ENCODE results near the gene SDCBP2. TPM values are rescaled to one million over a fixed set of nuclear protein-coding genes. Genes with fewer than 3 reads are reported as not detected.

Gene SDCBP2
- total and polyA plus RNA-seq, 5 donors from 2014 or later, result 1.2 to 4.3 (median 3.0) TPM

GRCh38 chr20:1333462-1334369 lies 4.8 kb upstream of the SDCBP2 start:
- no peak for DNase-seq
- ATAC-seq (ENCODE audit: low read depth in 2 of 2), result no peak
- Histone ChIP-seq H3K36me3 (ENCODE audit: control insufficient read depth, insufficient read depth, low read length) (peaks cover 12% of the 10 kb centered on the region), H3K27me3 (ENCODE audit: control insufficient read depth, insufficient read depth, low read length) (no peaks in the 10 kb centered on the region), H3K4me1 (ENCODE audit: control insufficient read depth, insufficient read depth, low read length, poor library complexity, severe bottlenecking) (no peaks in the 10 kb centered on the region), H3K9me3 (ENCODE audit: control insufficient read depth in 2 of 2, low read length in 2 of 2) (no peaks in the 10 kb centered on the region), H3K4me3 (ENCODE audit: low read depth, low read length) (no peak overlapping the region), H3K27ac (ENCODE audit: insufficient read depth, low read length, poor library complexity, severe bottlenecking) (no peak overlapping the region)
- Mint-ChIP-seq H3K4me1 (peaks cover 14 to 54% (median 31%) of the 10 kb centered on the region in 4 donors), H3K4me3 (no peak overlapping the region), H3K36me3 (peaks cover 10% of the 10 kb centered on the region), H3K9me3 (no peaks in the 10 kb centered on the region), H3K27ac (peak overlapping the region in 1 of 3 donors; percentile 87), H3K27me3 (no peaks in the 10 kb centered on the region)

GRCh38 chr20:1332749-1333300 lies 3.9 kb upstream of the SDCBP2 start:
- no peaks in the 10 kb centered on the region for H3K9me3 ChIP-seq (ENCODE audit: control insufficient read depth in 2 of 2, low read length in 2 of 2)
- ATAC-seq (ENCODE audit: low read depth in 2 of 2) (no peak), DNase-seq (no peak)
- no peak overlapping the region for H3K27ac ChIP-seq (ENCODE audit: insufficient read depth, low read length, poor library complexity, severe bottlenecking)
- no peak overlapping the region for H3K4me3 ChIP-seq (ENCODE audit: low read depth, low read length)
- Mint-ChIP-seq H3K4me1 (peaks cover 14 to 57% (median 33%) of the 10 kb centered on the region in 4 donors), H3K9me3 (no peaks in the 10 kb centered on the region), H3K27me3 (no peaks in the 10 kb centered on the region), H3K4me3 (no peak overlapping the region), H3K36me3 (peaks cover 13% of the 10 kb centered on the region), H3K27ac (peak overlapping the region in 2 of 3 donors; percentile 20 to 75)
- H3K4me1 ChIP-seq (ENCODE audit: control insufficient read depth, insufficient read depth, low read length, poor library complexity, severe bottlenecking), result no peaks in the 10 kb centered on the region
- peaks cover 12% of the 10 kb centered on the region for H3K36me3 ChIP-seq (ENCODE audit: control insufficient read depth, insufficient read depth, low read length)
- no peaks in the 10 kb centered on the region for H3K27me3 ChIP-seq (ENCODE audit: control insufficient read depth, insufficient read depth, low read length)

- Mint-ChIP-seq H3K36me3 (peaks cover 15% of the 10 kb centered on the region), H3K27me3 (no peaks in the 10 kb centered on the region), H3K4me3 (peak overlapping the region in 2 of 4 donors; percentile 38 to 55), H3K4me1 (peaks cover 18 to 51% (median 36%) of the 10 kb centered on the region in 4 donors), H3K27ac (peak overlapping the region in 2 of 3 donors; percentile 75 to 76), H3K9me3 (no peaks in the 10 kb centered on the region)
- H3K27ac ChIP-seq (ENCODE audit: insufficient read depth, low read length, poor library complexity, severe bottlenecking), result no peak overlapping the region
- no peak overlapping the region for H3K4me3 ChIP-seq (ENCODE audit: low read depth, low read length)
- ATAC-seq (ENCODE audit: low read depth in 2 of 2) (no peak), DNase-seq (no peak)
- H3K4me1 ChIP-seq (ENCODE audit: control insufficient read depth, insufficient read depth, low read length, poor library complexity, severe bottlenecking), result peaks cover 6% of the 10 kb centered on the region
- H3K36me3 ChIP-seq (ENCODE audit: control insufficient read depth, insufficient read depth, low read length), result peaks cover 12% of the 10 kb centered on the region
- H3K27me3 ChIP-seq (ENCODE audit: control insufficient read depth, insufficient read depth, low read length), result no peaks in the 10 kb centered on the region
- H3K9me3 ChIP-seq (ENCODE audit: control insufficient read depth in 2 of 2, low read length in 2 of 2), result no peaks in the 10 kb centered on the region
Measured at GRCh38 chr20:1331801-1332453, 3.0 kb upstream of the SDCBP2 start.

GRCh38 chr20:1331101-1331500 lies 2.2 kb upstream of the SDCBP2 start:
- H3K4me3 ChIP-seq (ENCODE audit: low read depth, low read length), result no peak overlapping the region
- Mint-ChIP-seq H3K27me3 (no peaks in the 10 kb centered on the region), H3K9me3 (no peaks in the 10 kb centered on the region), H3K36me3 (peaks cover 15% of the 10 kb centered on the region), H3K27ac (peak overlapping the region in 2 of 3 donors; percentile 75 to 88), H3K4me3 (peak overlapping the region in 1 of 4 donors; percentile 40), H3K4me1 (peaks cover 17 to 45% (median 32%) of the 10 kb centered on the region in 4 donors)
- ATAC-seq (ENCODE audit: low read depth in 2 of 2) (no peak), DNase-seq (no peak)
- H3K4me1 ChIP-seq (ENCODE audit: control insufficient read depth, insufficient read depth, low read length, poor library complexity, severe bottlenecking), result peaks cover 13% of the 10 kb centered on the region
- H3K27ac ChIP-seq (ENCODE audit: insufficient read depth, low read length, poor library complexity, severe bottlenecking), result no peak overlapping the region
- H3K36me3 ChIP-seq (ENCODE audit: control insufficient read depth, insufficient read depth, low read length), result peaks cover 12% of the 10 kb centered on the region
- H3K27me3 ChIP-seq (ENCODE audit: control insufficient read depth, insufficient read depth, low read length), result no peaks in the 10 kb centered on the region
- H3K9me3 ChIP-seq (ENCODE audit: control insufficient read depth in 2 of 2, low read length in 2 of 2), result no peaks in the 10 kb centered on the region

DNA sequence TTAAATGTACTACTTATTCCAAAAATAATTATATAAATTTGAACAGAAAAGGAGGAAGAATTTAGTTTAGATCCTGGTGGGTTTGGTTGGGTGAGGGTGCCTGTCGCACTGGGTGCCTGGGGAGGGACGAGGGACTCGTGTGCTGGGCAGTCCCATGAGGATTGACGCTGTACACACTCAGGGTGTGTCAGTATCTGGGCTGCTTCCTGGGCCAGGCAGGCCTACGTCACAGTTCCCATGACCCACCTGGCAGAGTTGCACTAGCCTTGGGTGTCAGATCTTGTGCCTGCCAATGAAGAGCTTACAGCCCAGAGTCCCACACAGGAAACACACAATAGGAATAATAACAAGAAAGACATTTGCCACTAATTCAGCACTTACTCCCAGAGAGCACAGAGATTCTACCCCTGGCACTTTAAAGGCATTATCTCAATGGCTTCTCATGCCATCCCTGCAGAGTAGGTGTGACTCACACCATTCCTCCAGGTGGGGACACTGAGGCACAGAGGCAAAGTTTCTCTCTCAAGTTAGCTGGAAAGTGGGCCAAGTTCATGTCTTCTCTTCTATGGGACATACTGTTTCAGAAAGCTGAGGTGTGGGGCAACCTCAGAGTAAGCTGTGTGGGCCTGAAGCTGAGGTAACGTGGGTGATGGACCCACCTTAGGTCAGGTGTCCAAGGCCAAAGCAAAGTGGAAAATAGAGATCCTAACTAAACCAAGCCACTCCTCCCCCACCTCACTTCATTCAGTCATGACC lies 1.3 kb upstream of the SDCBP2 start:
- peak overlapping the region; percentile 48 for H3K27ac ChIP-seq (ENCODE audit: insufficient read depth, low read length, poor library complexity, severe bottlenecking)
- H3K4me3 Mint-ChIP-seq, result peak overlapping the region in 3 of 4 donors; percentile 7 to 81 (median 49)
- peak overlapping the region; percentile 52 to 93 (median 60) for H3K27ac Mint-ChIP-seq

GRCh38 chr20:1327827-1328679 lies 886 bp downstream of the SDCBP2 start:
- Histone ChIP-seq H3K27me3 (ENCODE audit: control insufficient read depth, insufficient read depth, low read length) (no peaks in the 10 kb centered on the region), H3K4me1 (ENCODE audit: control insufficient read depth, insufficient read depth, low read length, poor library complexity, severe bottlenecking) (peaks cover 31% of the 10 kb centered on the region), H3K27ac (ENCODE audit: insufficient read depth, low read length, poor library complexity, severe bottlenecking) (no peak overlapping the region), H3K36me3 (ENCODE audit: control insufficient read depth, insufficient read depth, low read length) (peaks cover 8% of the 10 kb centered on the region), H3K9me3 (ENCODE audit: control insufficient read depth in 2 of 2, low read length in 2 of 2) (no peaks in the 10 kb centered on the region), H3K4me3 (ENCODE audit: low read depth, low read length) (no peak overlapping the region)
- Mint-ChIP-seq H3K4me1 (peaks cover 13 to 40% (median 30%) of the 10 kb centered on the region in 4 donors), H3K4me3 (peak overlapping the region in 3 of 4 donors; percentile 19 to 62 (median 33)), H3K27ac (peak overlapping the region; percentile 52 to 84 (median 75)), H3K36me3 (peaks cover 15% of the 10 kb centered on the region), H3K27me3 (no peaks in the 10 kb centered on the region), H3K9me3 (no peaks in the 10 kb centered on the region)
- DNase-seq (no peak), ATAC-seq (ENCODE audit: low read depth in 2 of 2) (no peak)

More for the DNA sequence above, 1.3 kb upstream of the SDCBP2 start:
- H3K4me3 ChIP-seq (ENCODE audit: low read depth, low read length), result no peak overlapping the region
- ATAC-seq (ENCODE audit: low read depth in 2 of 2) (peak; percentile 21 to 27), DNase-seq (peak; percentile 33 to 81 (median 36))
- Mint-ChIP-seq H3K27me3 (no peaks in the 10 kb centered on the region), H3K4me1 (peaks cover 13 to 45% (median 31%) of the 10 kb centered on the region in 4 donors), H3K9me3 (no peaks in the 10 kb centered on the region), H3K36me3 (peaks cover 15% of the 10 kb centered on the region)
- H3K4me1 ChIP-seq (ENCODE audit: control insufficient read depth, insufficient read depth, low read length, poor library complexity, severe bottlenecking), result peaks cover 19% of the 10 kb centered on the region
- no peaks in the 10 kb centered on the region for H3K9me3 ChIP-seq (ENCODE audit: control insufficient read depth in 2 of 2, low read length in 2 of 2)
- no peaks in the 10 kb centered on the region for H3K27me3 ChIP-seq (ENCODE audit: control insufficient read depth, insufficient read depth, low read length)
- H3K36me3 ChIP-seq (ENCODE audit: control insufficient read depth, insufficient read depth, low read length), result peaks cover 12% of the 10 kb centered on the region
